Stimulated activated naive B cell treated with anti-CD40 and anti-IgM and Interleukin-4, amounts not matched to agents 10 μg/mL and 1 μg/mL and 100 μg/mL, for 72 hours (primary cell): Measurements from ENCODE around the gene UGGT1.
"Not testable (repeated sequence)": the region's sequence is repeated elsewhere in the genome, so short reads cannot be mapped to it uniquely, and the experiment has no call there.

ENCODE experiments used
- ATAC-seq, 2 donors: fragments of 150-1000 bp; cut with Tn5 transposase; replicated peaks; 2 replicates each; pipeline ENCODE4 v1.10.0; 2021; ENCODE audit warnings: moderate library complexity in 1 of 2
- DNase-seq: peaks from one replicate; pipeline ENCODE4 v3.0.0; 2021
- H3K27ac Mint-ChIP-seq: one replicate; pipeline ENCODE4 v1.8.0; 2022; ENCODE audit warnings: mild to moderate bottlenecking, mixed read lengths
- H3K27me3 Mint-ChIP-seq, 2 donors: one replicate each; pipeline ENCODE4 v1.8.0; 2022; ENCODE audit warnings: mixed read lengths in 2 of 2
- H3K36me3 Mint-ChIP-seq, 2 donors: one replicate each; pipeline ENCODE4 v1.8.0; 2022; ENCODE audit warnings: mixed read lengths in 2 of 2, mild to moderate bottlenecking in 1 of 2
- H3K4me1 Mint-ChIP-seq, 2 donors: one replicate each; pipeline ENCODE4 v1.8.0; 2022; ENCODE audit warnings: mixed read lengths in 2 of 2, mild to moderate bottlenecking in 1 of 2
- H3K4me3 Mint-ChIP-seq, 2 donors: one replicate each; pipeline ENCODE4 v1.8.0; 2022; ENCODE audit warnings: mild to moderate bottlenecking in 2 of 2, mixed read lengths in 2 of 2, moderate library complexity in 1 of 2
- H3K9me3 Mint-ChIP-seq, 2 donors: one replicate each; pipeline ENCODE4 v1.8.0; 2022; ENCODE audit warnings: mixed read lengths in 2 of 2, mild to moderate bottlenecking in 1 of 2

Gene UGGT1

DNA sequence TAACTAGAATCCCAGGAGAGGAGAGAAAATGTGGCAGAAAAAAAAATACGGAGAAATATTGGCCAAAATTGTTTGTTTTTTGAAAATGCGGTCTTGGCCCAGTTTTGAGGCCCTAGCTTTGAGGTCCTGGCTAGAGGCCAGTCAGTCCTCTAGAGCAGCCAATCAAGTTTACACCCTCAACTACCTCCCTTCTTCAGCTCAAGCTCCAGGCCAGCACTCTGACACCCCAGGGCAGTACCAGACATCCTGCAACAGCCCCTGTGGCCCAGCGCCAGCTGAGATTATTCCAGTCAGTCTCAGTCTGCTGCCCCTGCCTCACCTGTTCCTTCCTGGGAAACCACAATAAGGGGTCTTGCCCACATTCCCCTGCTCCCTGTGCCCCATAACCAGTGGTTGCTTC is 107.7 kb downstream of the UGGT1 start:
- H3K4me3 Mint-ChIP-seq, result no peak overlapping the region
- no peaks in the 10 kb centered on the region for H3K9me3 Mint-ChIP-seq
- H3K36me3 Mint-ChIP-seq, result peaks cover 12 to 26% of the 10 kb centered on the region in 2 donors
- no peaks in the 10 kb centered on the region for H3K27me3 Mint-ChIP-seq
- ATAC-seq (no peak), DNase-seq (no peak)
- H3K4me1 Mint-ChIP-seq, result peaks cover 20 to 32% of the 10 kb centered on the region in 2 donors
- H3K27ac Mint-ChIP-seq, result no peak overlapping the region

DNA sequence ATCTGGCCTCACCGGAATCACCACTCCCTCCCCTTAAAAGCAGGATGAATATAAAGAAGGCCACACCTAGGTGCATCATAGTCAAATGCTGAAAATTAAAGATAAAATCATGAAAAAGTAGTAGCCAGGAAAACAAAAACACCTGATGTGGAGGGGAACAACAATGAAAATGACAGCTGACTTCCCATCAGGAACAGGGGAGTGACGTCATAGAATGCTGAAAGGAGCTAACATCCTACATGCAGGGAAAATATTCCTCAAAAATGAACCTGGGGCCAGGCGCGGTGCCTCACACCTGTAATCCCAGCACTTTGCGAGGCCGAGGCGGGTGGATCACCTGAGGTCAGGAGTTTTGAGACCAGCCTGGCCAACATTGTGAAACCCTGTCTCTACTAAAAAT is 108.1 kb downstream of the UGGT1 start:
- Mint-ChIP-seq H3K4me1 (peaks cover 20 to 32% of the 10 kb centered on the region in 2 donors), H3K36me3 (peaks cover 10 to 26% of the 10 kb centered on the region in 2 donors), H3K4me3 (no peak overlapping the region), H3K9me3 (no peaks in the 10 kb centered on the region), H3K27me3 (no peaks in the 10 kb centered on the region), H3K27ac (no peak overlapping the region)
- no peak for ATAC-seq
- no peak for DNase-seq

- Mint-ChIP-seq H3K27ac (no peak overlapping the region), H3K27me3 (no peaks in the 10 kb centered on the region), H3K4me3 (no peak overlapping the region), H3K4me1 (peaks cover 4 to 7% of the 10 kb centered on the region in 2 donors), H3K36me3 (peaks cover 0 to 9% of the 10 kb centered on the region in 2 donors), H3K9me3 (no peaks in the 10 kb centered on the region)
- DNase-seq, result no peak
- ATAC-seq, result no peak
These were observed 111.8 kb downstream of the UGGT1 start for GRCh38 chr2:128202791-128203190.

DNA sequence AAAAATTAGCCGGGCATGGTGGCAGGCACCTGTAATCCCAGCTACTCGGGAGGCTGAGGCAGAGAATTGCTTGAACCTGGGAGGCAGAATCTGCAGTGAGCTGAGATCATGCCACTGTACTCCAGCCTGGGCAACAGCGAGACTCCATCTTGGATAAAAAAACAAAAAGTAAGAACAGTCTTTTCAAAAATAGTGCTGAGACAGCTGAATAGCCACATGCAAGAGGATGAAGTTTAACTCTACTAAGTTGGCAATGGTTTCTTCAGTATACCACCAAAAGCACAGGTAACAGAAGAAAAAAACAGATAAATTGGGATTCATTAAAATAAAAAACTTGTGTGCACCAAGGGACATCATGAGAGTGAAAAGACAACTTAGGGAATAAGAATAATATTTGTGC is 115.2 kb downstream of the UGGT1 start:
- Mint-ChIP-seq H3K36me3 (peaks cover 0 to 3% of the 10 kb centered on the region in 2 donors), H3K27ac (no peak overlapping the region), H3K4me1 (no peaks in the 10 kb centered on the region), H3K27me3 (no peaks in the 10 kb centered on the region), H3K9me3 (no peaks in the 10 kb centered on the region), H3K4me3 (no peak overlapping the region)
- no peak for DNase-seq
- ATAC-seq, result no peak

DNA sequence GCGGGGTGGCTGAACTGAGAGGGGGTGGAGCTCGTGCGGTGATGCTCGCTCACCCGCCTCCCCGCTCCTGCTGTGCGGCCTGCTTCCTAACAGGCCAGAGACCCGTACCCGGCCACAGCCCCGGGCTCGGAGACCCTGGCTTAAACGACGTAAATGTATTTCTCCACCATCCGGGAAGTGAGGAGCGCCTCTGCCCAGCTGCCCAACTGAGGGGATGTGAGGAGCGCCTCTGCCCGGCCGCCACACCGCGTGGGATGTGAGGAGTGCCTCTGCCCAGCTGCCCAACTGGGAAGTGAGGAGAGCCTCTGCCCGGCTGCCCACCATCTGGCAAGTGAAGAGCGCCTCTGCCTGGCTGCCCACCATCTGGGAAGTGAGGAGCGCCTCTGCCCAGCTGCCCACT is 117.0 kb downstream of the UGGT1 start:
- Mint-ChIP-seq H3K4me1 (no peaks in the 10 kb centered on the region), H3K4me3 (no peak overlapping the region), H3K36me3 (peaks cover 0 to 3% of the 10 kb centered on the region in 2 donors), H3K27me3 (no peaks in the 10 kb centered on the region), H3K9me3 (no peaks in the 10 kb centered on the region), H3K27ac (no peak overlapping the region)
- DNase-seq, result no peak
- ATAC-seq, result no peak

DNA sequence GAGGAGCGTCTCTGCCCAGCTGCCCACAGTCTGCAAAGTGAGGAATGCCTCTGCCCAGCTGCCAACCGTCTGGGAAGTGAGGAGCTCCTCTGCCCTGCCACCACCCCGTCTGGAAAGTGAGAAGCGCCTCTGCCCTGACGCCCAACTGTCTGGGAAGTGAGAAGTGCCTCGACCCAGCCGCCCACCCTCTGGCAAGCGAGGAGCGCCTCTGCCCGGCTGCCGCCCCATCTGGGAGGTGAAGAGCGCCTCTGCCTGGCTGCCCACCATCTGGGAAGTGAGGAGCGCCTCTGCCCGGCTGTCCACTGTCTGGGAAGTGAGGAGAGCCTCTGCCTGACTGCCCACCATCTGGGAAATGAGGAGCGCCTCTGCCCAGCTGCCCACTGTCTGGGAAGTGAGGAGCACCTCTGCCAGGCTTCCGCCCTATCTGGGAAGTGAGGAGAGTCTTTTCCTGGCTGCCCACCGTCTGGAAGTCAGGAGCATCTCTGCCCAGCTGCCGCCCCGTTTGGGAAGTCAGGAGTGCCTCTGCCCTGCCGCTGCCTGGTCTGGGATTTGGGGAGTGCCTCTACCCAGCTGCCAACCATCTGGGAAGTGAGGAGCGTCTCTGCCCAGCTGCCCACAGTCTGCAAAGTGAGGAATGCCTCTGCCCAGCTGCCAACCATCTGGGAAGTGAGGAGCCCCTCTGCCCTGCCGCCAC is 117.8 kb downstream of the UGGT1 start:
- H3K27ac Mint-ChIP-seq, H3K9me3 Mint-ChIP-seq, H3K27me3 Mint-ChIP-seq, H3K4me1 Mint-ChIP-seq, DNase-seq, ATAC-seq, H3K4me3 Mint-ChIP-seq, H3K36me3 Mint-ChIP-seq: not testable (repeated sequence)

- Mint-ChIP-seq H3K4me1 (peaks cover 0 to 2% of the 10 kb centered on the region in 2 donors), H3K9me3 (peaks cover 0 to 2% of the 10 kb centered on the region in 2 donors), H3K27ac (no peak overlapping the region), H3K27me3 (no peaks in the 10 kb centered on the region), H3K36me3 (peaks cover 0 to 2% of the 10 kb centered on the region in 2 donors), H3K4me3 (no peak overlapping the region)
- ATAC-seq (no peak), DNase-seq (no peak)
These were observed 123.3 kb downstream of the UGGT1 start for GRCh38 chr2:128214251-128214650.

DNA sequence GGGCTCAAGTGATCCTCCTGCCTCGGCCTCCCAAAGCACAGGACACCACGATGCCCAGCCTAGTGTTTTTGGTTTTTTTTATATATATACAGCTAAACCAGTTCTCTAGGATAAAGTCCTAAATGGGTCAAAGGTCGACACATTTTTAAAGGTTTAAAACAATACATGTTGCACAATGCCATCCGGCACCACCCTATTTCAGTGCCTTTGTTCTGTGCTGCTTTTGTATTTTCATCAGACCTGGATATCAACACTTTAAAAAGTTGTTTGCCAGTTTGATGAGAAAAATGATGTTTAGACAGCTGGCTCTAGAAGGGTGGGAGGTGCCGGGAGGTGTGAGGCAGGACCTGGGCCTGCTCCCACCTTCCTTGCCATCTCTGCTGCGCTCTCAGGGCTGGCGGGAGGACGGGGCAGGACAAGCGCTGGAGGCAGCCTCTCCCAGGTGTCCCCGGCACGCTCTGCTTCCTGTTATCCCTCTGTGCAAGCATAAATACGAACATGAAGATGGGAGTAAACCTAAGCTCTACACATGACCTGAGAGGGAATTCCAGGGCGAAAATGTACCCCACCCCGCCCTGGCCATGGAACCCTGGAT is 124.0 kb downstream of the UGGT1 start:
- DNase-seq, result no peak
- ATAC-seq, result no peak
- Mint-ChIP-seq H3K36me3 (no peaks in the 10 kb centered on the region), H3K9me3 (peaks cover 0 to 2% of the 10 kb centered on the region in 2 donors), H3K27me3 (no peaks in the 10 kb centered on the region), H3K4me3 (no peak overlapping the region), H3K4me1 (peaks cover 0 to 2% of the 10 kb centered on the region in 2 donors), H3K27ac (no peak overlapping the region)

- Mint-ChIP-seq H3K4me3 (no peak overlapping the region), H3K36me3 (no peaks in the 10 kb centered on the region), H3K9me3 (peaks cover 0 to 2% of the 10 kb centered on the region in 2 donors), H3K4me1 (peaks cover 0 to 2% of the 10 kb centered on the region in 2 donors), H3K27ac (no peak overlapping the region), H3K27me3 (no peaks in the 10 kb centered on the region)
- ATAC-seq, result no peak
- no peak for DNase-seq
These were observed 125.1 kb downstream of the UGGT1 start for GRCh38 chr2:128215897-128216642.

- no peak for ATAC-seq
- no peak overlapping the region for H3K27ac Mint-ChIP-seq
- peaks cover 0 to 2% of the 10 kb centered on the region in 2 donors for H3K4me1 Mint-ChIP-seq
- DNase-seq, result no peak
- peaks cover 0 to 2% of the 10 kb centered on the region in 2 donors for H3K9me3 Mint-ChIP-seq
- no peak overlapping the region for H3K4me3 Mint-ChIP-seq
- no peaks in the 10 kb centered on the region for H3K36me3 Mint-ChIP-seq
- H3K27me3 Mint-ChIP-seq, result no peaks in the 10 kb centered on the region
These were observed 126.7 kb downstream of the UGGT1 start for GRCh38 chr2:128217671-128218070.

GRCh38 chr2:128219891-128220290 is 128.9 kb downstream of the UGGT1 start:
- H3K27me3 Mint-ChIP-seq, result no peaks in the 10 kb centered on the region
- no peak overlapping the region for H3K4me3 Mint-ChIP-seq
- no peak overlapping the region for H3K27ac Mint-ChIP-seq

DNA sequence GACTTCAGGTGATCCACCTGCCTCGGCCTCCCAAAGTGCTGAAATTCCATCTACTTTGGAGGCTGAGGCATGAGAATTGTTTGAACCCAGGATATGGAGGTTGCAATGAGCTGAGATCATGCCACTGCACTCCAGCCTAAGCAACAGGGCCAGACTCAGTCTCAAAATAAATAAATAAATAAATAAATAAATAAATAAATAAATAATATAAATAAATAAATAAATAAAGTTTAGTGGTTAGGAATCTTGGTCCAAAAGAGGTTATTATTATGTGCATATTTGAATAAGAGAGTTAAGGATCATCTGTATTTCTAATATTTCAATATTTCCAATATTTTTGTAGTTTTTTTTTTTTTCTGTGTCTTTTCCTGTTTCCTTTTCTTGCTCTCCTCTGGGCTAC is 136.9 kb downstream of the UGGT1 start:
- DNase-seq, result no peak
- Mint-ChIP-seq H3K27me3 (peaks cover 0 to 5% of the 10 kb centered on the region in 2 donors), H3K9me3 (no peaks in the 10 kb centered on the region), H3K36me3 (no peaks in the 10 kb centered on the region), H3K4me1 (peaks cover 0 to 4% of the 10 kb centered on the region in 2 donors), H3K27ac (no peak overlapping the region), H3K4me3 (no peak overlapping the region)
- no peak for ATAC-seq

More at GRCh38 chr2:128219891-128220290, 128.9 kb downstream of the UGGT1 start:
- peaks cover 0 to 2% of the 10 kb centered on the region in 2 donors for H3K9me3 Mint-ChIP-seq
- H3K36me3 Mint-ChIP-seq, result no peaks in the 10 kb centered on the region
- peaks cover 0 to 2% of the 10 kb centered on the region in 2 donors for H3K4me1 Mint-ChIP-seq
- DNase-seq (no peak), ATAC-seq (no peak)

- DNase-seq (no peak), ATAC-seq (no peak)
- H3K27ac Mint-ChIP-seq, result no peak overlapping the region
- H3K9me3 Mint-ChIP-seq, result no peaks in the 10 kb centered on the region
- peaks cover 2 to 10% of the 10 kb centered on the region in 2 donors for H3K4me1 Mint-ChIP-seq
- peaks cover 0 to 6% of the 10 kb centered on the region in 2 donors for H3K27me3 Mint-ChIP-seq
- H3K4me3 Mint-ChIP-seq, result no peak overlapping the region
- no peaks in the 10 kb centered on the region for H3K36me3 Mint-ChIP-seq
These were observed 137.9 kb downstream of the UGGT1 start for GRCh38 chr2:128228894-128229293.

DNA sequence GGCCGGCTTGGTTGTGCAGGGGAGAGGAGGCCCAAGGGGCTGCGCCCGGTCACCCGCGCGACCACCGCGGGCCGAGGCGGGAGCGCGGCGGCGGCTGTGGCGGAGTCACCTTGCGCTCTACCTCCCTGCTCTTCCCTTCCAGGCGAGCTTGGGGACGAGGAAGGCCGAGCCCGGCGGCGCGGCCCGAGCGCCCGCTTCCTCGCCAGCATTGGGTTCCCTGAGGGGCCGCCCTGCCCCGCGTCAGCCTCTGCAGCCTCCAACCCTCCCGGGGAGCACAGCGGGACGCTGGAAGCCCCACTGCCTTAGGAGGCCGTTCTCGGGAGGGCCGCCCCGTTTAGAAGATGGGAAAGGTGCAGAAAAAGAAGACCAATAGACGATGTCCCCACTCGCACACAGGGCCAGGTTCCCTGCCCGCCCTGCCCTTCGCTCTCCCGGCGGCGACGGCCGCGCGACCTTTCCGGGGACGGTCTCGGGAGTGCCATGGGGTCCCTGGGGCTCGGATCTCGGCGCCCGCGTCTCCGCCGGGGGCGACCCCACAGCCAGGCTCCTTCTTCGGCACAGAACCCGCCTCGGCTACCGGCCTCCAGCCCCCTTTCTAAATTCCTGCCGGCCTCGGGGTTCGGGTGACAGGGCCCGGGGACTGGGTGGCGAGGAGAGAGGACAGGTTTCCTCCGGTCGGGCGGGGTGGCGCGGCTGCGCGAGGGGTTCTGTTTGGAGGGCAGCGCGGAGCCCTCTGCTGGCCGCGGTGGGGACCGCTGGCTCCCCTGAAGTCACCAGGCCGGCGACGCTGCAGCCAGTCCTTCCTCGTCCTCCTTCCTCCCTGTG is 142.2 kb downstream of the UGGT1 start:
- Mint-ChIP-seq H3K9me3 (no peaks in the 10 kb centered on the region), H3K27me3 (peaks cover 6 to 10% of the 10 kb centered on the region in 2 donors), H3K36me3 (no peaks in the 10 kb centered on the region), H3K27ac (peak overlapping the region; percentile 42), H3K4me3 (peak overlapping the region; percentile 77 to 87), H3K4me1 (peaks cover 2 to 10% of the 10 kb centered on the region in 2 donors)
- DNase-seq, result peak; percentile 78
- ATAC-seq, result peak; percentile 97 to 98
